Ectodermal cell (in vitro differentiated cells): Measurements from ENCODE around the gene PID1.

Experiments used
- H3K27ac ChIP-seq: 2 replicates; pipeline ENCODE4 v1.7.0; 2013; ENCODE audit warnings: mild to moderate bottlenecking, low read depth, low read length; ENCODE audit not compliant: insufficient read depth, poor library complexity, severe bottlenecking
- H3K27me3 ChIP-seq: 2 replicates; pipeline ENCODE4 v1.7.0; 2013; ENCODE audit warnings: mild to moderate bottlenecking, low read length; ENCODE audit not compliant: insufficient read depth, control insufficient read depth, poor library complexity, severe bottlenecking
- H3K36me3 ChIP-seq: one replicate; pipeline ENCODE4 v1.7.0; 2013; ENCODE audit warnings: low read length; ENCODE audit not compliant: control insufficient read depth, insufficient read depth
- H3K4me1 ChIP-seq: one replicate; pipeline ENCODE4 v1.7.0; 2013; ENCODE audit warnings: low read length; ENCODE audit not compliant: control insufficient read depth, insufficient read depth
- H3K4me3 ChIP-seq: 2 replicates; pipeline ENCODE4 v1.7.0; 2013; ENCODE audit warnings: low read depth, low read length, control low read depth; ENCODE audit not compliant: insufficient read depth
- H3K9me3 ChIP-seq: 2 replicates; pipeline ENCODE4 v1.7.0; 2013; ENCODE audit warnings: mild to moderate bottlenecking, low read length, moderate library complexity; ENCODE audit not compliant: control insufficient read depth
- WGBS, 2 experiments: methylation state at CpG; one replicate each; pipeline ENCODE4 v1.1.7; 2013; ENCODE audit warnings: missing lambda C conversion rate in 2 of 2; 5-methylcytosine and 5-hydroxymethylcytosine counted together

The PID1 gene

DNA sequence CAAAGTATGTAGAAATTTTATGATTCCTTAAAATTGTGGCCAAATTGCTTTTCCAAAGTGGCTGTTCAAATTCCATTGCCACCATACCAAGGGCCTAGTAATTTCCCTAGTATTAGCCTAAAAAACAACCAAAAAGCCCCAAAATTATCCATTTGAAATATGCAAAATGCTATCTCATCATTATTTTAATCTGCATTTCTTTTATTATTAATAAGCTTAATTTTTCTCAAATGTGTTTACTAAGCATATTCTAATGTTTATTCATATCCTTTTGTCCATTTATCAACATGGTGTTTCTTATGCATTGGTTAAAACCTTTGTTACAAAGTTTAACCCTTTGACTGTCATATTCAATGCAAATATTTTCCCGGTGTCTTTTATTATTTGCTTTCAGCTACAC, 48.0 kb downstream of the PID1 start:
- Histone ChIP-seq H3K4me3 (no peak overlapping the region), H3K27ac (no peak overlapping the region), H3K27me3 (no peaks in the 10 kb centered on the region), H3K9me3 (no peaks in the 10 kb centered on the region), H3K36me3 (no peaks in the 10 kb centered on the region), H3K4me1 (no peaks in the 10 kb centered on the region)
- 93 to 96% methylated on average over 1 of the region's 1 CpG for WGBS, 2 experiments

DNA sequence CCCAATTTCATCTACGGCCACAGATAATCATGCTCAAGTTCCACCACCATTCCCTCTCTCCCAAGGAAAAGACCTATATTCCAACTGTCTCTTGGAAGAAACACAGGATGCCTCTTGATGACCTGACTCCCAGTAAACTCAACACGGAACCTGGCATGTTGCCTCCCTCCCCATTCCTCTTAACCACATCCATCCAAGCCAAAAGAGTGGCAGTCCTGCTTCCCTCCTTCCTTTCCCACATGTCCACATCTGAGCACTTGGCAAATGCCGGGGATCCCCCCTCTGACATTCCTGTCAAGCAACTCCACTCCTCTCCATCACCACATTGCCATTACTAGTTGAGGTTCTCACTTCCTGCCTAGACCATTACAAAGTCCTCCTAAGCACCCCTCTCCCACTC, 49.4 kb downstream of the PID1 start:
- Histone ChIP-seq H3K4me1 (no peaks in the 10 kb centered on the region), H3K27me3 (no peaks in the 10 kb centered on the region), H3K9me3 (no peaks in the 10 kb centered on the region), H3K27ac (no peak overlapping the region), H3K36me3 (no peaks in the 10 kb centered on the region), H3K4me3 (no peak overlapping the region)
- 88 to 92% methylated on average over 3 of the region's 3 CpGs for WGBS, 2 experiments

DNA sequence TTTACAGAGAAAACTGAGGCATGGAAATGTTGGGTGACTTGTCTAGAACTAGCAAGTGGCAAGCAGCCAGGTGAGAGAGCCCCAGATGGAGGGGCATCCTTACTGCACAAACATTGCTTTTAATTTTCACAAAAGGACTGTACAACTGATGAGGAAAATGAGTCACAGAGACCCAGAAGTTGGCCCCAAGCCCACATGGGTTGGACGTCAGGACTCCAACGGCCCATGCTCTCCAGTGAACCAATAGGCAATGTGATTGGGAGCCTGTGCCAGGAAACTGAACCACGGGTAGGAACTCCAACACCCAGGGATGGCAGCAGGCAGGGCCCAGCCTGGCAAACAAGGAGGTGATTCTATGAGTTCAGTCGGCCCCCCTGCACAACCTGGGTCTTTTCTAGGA, 50.8 kb downstream of the PID1 start:
- WGBS, 2 experiments, result 92 to 94% methylated on average over 4 of the region's 4 CpGs
- no peak overlapping the region for H3K27ac ChIP-seq
- H3K36me3 ChIP-seq, result no peaks in the 10 kb centered on the region
- H3K27me3 ChIP-seq, result no peaks in the 10 kb centered on the region
- no peaks in the 10 kb centered on the region for H3K4me1 ChIP-seq
- H3K4me3 ChIP-seq, result no peak overlapping the region
- no peaks in the 10 kb centered on the region for H3K9me3 ChIP-seq

DNA sequence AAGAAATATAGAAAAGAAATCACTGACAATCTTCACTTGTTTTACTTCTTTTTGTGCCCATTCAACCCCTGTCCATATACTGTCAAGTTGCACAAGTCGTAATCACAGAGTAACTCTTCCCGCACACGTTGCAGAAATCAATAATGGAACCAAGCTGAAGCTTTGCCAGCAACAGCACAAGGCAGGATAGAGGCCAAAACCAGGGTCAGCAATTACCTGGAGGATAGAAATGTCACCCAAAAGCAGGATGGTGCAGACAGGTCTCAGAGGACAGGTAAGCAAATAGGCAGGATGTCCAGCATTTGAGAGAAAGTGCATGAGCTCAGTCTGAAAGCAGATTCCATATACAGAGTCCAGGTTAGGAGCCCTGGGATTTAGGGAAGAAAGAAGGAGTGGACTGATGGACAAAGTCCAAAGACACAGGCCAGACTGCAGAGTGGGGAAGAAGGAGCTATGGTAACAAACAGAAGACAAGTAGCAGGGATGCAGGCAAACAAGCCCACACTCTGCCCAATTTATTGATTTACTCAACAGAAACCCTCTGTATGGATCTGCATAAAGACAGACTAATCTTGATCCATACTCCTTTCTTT, 52.7 kb downstream of the PID1 start:
- no peaks in the 10 kb centered on the region for H3K36me3 ChIP-seq
- 38 to 41% methylated on average over 2 of the region's 3 CpGs for WGBS, 2 experiments
- no peaks in the 10 kb centered on the region for H3K27me3 ChIP-seq
- H3K4me1 ChIP-seq, result no peaks in the 10 kb centered on the region
- no peaks in the 10 kb centered on the region for H3K9me3 ChIP-seq
- H3K4me3 ChIP-seq, result no peak overlapping the region
- no peak overlapping the region for H3K27ac ChIP-seq

DNA sequence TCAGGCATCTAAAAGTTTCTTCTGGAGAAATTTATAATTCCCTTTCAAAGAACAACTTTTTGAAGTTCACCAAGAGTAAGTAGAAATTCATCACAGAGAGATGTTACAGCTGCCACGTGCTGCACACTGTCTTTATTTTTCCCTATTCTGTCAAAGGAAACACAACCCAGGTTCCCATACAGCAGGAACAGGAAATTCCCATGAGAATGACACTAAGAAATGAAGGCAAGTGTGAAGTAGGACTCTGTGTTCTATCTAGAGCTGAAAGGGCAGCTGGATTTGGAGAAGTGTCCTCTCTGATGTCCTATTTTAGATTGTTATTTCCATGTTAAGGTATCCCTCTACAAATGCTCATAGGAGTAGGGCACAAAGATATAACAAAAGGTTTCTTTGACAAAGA, 58.8 kb downstream of the PID1 start:
- Histone ChIP-seq H3K4me3 (no peak overlapping the region), H3K36me3 (no peaks in the 10 kb centered on the region), H3K9me3 (no peaks in the 10 kb centered on the region), H3K27me3 (no peaks in the 10 kb centered on the region), H3K27ac (no peak overlapping the region), H3K4me1 (no peaks in the 10 kb centered on the region)
- WGBS, 2 experiments, result 0% methylated on average over 1 of the region's 1 CpG

DNA sequence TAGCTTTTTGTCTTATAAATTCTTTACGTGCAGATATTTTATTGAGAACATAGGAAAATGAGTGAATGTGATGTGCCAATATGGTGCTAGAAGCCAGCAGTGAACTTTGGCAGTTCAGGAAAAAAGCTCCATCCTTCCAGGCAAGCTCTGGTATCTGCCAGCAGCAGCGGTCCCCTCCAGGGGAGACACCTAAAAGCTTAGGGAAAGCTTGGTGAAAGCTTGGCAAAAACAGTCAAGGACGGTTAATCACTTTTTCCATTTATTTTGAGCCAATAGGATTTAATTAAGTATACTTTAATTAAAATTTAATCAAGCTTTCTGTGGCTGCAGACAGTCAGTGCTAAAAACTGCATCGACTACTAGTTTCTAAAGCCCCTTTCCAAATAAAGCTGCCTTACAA, 60.4 kb downstream of the PID1 start:
- Histone ChIP-seq H3K9me3 (no peaks in the 10 kb centered on the region), H3K27ac (no peak overlapping the region), H3K27me3 (no peaks in the 10 kb centered on the region), H3K4me1 (no peaks in the 10 kb centered on the region), H3K36me3 (no peaks in the 10 kb centered on the region), H3K4me3 (no peak overlapping the region)
- 89 to 92% methylated on average over 4 of the region's 4 CpGs for WGBS, 2 experiments

DNA sequence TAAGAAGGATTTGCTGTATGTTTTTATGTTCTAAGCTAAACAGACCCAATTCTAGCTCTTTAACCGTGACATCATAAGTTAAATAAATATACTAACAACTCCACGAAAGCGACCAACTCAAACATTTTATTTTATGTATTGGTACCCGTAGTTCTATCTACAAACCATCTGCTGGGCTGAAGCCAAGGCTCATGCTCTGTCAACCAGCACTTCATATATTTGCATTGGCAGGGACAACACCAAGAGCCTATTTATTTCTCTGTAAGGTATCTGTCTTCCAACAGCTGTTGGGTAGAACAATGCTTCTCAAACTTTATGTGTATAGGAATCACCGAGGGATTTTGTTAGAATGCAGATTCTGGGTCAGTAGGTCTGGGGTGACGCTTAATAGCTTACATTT, 64.5 kb downstream of the PID1 start:
- Histone ChIP-seq H3K9me3 (no peaks in the 10 kb centered on the region), H3K4me1 (no peaks in the 10 kb centered on the region), H3K27ac (no peak overlapping the region), H3K27me3 (no peaks in the 10 kb centered on the region), H3K4me3 (no peak overlapping the region), H3K36me3 (no peaks in the 10 kb centered on the region)
- 94 to 99% methylated on average over 5 to 6 of the region's 6 CpGs for WGBS, 2 experiments

DNA sequence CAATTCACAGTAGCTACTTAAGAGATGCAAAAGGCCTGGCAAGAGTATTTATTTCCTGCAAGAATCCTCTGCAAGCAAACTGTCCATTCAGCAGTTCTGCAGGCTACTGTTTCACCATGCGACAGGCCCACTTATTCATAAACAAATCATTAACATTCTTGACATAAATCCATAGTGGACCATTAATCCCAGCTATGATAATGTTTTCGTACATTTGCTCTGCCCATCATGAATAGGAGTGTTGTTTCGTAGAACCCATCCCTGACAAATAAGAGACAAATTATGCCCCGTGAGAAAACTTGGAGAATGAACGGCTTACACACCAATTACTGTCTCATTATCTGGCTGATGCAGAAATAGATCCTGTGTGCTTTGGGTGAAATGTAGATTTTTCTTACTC, 65.4 kb downstream of the PID1 start:
- Histone ChIP-seq H3K27me3 (no peaks in the 10 kb centered on the region), H3K4me3 (no peak overlapping the region), H3K27ac (no peak overlapping the region), H3K36me3 (no peaks in the 10 kb centered on the region), H3K9me3 (no peaks in the 10 kb centered on the region), H3K4me1 (no peaks in the 10 kb centered on the region)
- WGBS, 2 experiments, result 91 to 97% methylated on average over 5 of the region's 5 CpGs

DNA sequence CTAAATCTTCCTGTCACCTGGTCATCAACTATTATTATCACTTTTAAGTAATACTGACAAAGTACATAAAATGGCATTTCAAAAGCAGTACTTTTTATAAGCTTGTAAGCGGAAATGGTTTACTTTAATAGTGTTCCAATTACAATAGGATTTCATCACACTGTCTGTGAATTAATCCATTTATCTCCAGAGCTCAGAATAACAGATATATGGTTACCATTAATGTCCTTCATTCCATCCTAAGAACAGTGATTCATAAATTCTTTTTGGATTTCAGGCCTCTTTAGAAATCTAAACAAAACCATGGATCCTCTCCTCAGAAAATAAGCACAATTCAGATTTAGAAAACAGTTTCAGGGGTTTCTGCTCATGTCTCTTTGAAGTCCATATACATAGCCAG, 68.4 kb downstream of the PID1 start:
- 92% methylated on average over 1 of the region's 1 CpG; no CpG with 5 or more reads in 1 of the 2 experiments for WGBS, 2 experiments
- Histone ChIP-seq H3K4me1 (no peaks in the 10 kb centered on the region), H3K27me3 (no peaks in the 10 kb centered on the region), H3K9me3 (no peaks in the 10 kb centered on the region), H3K4me3 (no peak overlapping the region), H3K36me3 (no peaks in the 10 kb centered on the region), H3K27ac (no peak overlapping the region)

DNA sequence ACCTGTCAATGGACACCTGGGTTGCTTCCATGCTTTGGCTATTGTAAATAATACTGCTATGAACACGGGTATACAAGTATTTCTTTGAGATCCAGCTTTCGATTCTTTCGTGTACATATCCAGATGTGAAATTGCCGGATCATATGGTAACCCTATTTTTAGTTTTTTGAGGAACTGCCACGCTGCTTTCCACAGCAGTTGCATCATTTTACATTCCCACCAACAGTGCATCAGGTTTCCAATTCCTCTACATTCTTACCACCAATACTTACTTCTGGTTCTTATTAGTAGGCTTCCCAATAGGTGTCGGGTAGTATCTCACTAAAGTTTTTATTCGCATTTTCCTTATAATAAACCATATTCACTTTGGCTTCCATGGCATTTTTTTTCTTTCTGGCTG, 69.6 kb downstream of the PID1 start:
- 91 to 95% methylated on average over 7 of the region's 7 CpGs for WGBS, 2 experiments

DNA sequence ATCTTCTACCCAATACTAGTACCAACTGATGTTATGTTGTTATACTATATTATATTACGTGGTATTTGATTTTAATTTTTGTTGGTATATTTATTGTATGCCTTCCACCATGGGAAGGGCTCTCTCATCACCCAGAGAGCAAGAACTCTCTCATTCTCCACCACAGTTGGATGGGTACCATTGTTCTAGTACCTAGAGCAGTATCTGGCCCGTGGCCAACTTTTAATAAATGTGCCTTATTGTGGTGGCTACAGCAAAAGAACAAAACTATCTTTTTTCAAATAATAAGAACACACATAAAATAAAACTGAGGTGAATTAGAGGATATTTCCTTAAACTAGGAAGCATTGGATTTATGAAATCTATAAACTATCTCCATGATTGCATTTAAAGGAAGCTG, 71.8 kb downstream of the PID1 start:
- H3K4me1 ChIP-seq, result no peaks in the 10 kb centered on the region
- H3K4me3 ChIP-seq, result no peak overlapping the region
- no peak overlapping the region for H3K27ac ChIP-seq
- H3K27me3 ChIP-seq, result no peaks in the 10 kb centered on the region
- H3K9me3 ChIP-seq, result no peaks in the 10 kb centered on the region
- H3K36me3 ChIP-seq, result no peaks in the 10 kb centered on the region
- WGBS, 2 experiments, result 80 to 100% methylated on average over 1 of the region's 2 CpGs

More for the DNA sequence above, 69.6 kb downstream of the PID1 start:
- Histone ChIP-seq H3K9me3 (no peaks in the 10 kb centered on the region), H3K27ac (no peak overlapping the region), H3K4me3 (no peak overlapping the region), H3K27me3 (no peaks in the 10 kb centered on the region), H3K36me3 (no peaks in the 10 kb centered on the region), H3K4me1 (no peaks in the 10 kb centered on the region)
